Measurements from ENCODE around the gene GPBP1.

GPBP1 gene

GRCh38 chr5:57209316-57210040 lies 35.6 kb downstream of the GPBP1 start:
- DNase-seq (ENCODE audit: low read depth in 3 of 3, low spot score in 1 of 3), result no peak

- no peak for DNase-seq (ENCODE audit: low read depth in 3 of 3, low spot score in 1 of 3)
These were observed 36.8 kb downstream of the GPBP1 start for GRCh38 chr5:57210633-57211032.

GRCh38 chr5:57211039-57211438 lies 37.2 kb downstream of the GPBP1 start:
- no peak for DNase-seq (ENCODE audit: low read depth in 3 of 3, low spot score in 1 of 3)

GRCh38 chr5:57215629-57216195 lies 41.9 kb downstream of the GPBP1 start:
- DNase-seq (ENCODE audit: low read depth in 3 of 3, low spot score in 1 of 3), result no peak

GRCh38 chr5:57216714-57217113 lies 42.9 kb downstream of the GPBP1 start:
- DNase-seq (ENCODE audit: low read depth in 3 of 3, low spot score in 1 of 3), result no peak

- no peak for DNase-seq (ENCODE audit: low read depth in 3 of 3, low spot score in 1 of 3)
These were observed 45.5 kb downstream of the GPBP1 start for GRCh38 chr5:57219386-57219785.

GRCh38 chr5:57221049-57221568 lies 47.2 kb downstream of the GPBP1 start:
- no peak for DNase-seq (ENCODE audit: low read depth in 3 of 3, low spot score in 1 of 3)

- DNase-seq (ENCODE audit: low read depth in 3 of 3, low spot score in 1 of 3), result no peak
These were observed 51.7 kb downstream of the GPBP1 start for GRCh38 chr5:57225553-57225952.

- no peak for DNase-seq (ENCODE audit: low read depth in 3 of 3, low spot score in 1 of 3)
These were observed 55.5 kb downstream of the GPBP1 start for GRCh38 chr5:57229313-57229712.

GRCh38 chr5:57231607-57232006 lies 57.7 kb downstream of the GPBP1 start:
- DNase-seq (ENCODE audit: low read depth in 3 of 3, low spot score in 1 of 3), result no peak

GRCh38 chr5:57232293-57233033 lies 58.6 kb downstream of the GPBP1 start:
- no peak for DNase-seq (ENCODE audit: low read depth in 3 of 3, low spot score in 1 of 3)

- DNase-seq (ENCODE audit: low read depth in 3 of 3, low spot score in 1 of 3), result no peak
These were observed 69.7 kb downstream of the GPBP1 start for GRCh38 chr5:57243286-57244137.

- no peak for DNase-seq (ENCODE audit: low read depth in 3 of 3, low spot score in 1 of 3)
These were observed 70.5 kb downstream of the GPBP1 start for GRCh38 chr5:57244331-57244730.

- no peak for DNase-seq (ENCODE audit: low read depth in 3 of 3, low spot score in 1 of 3)
These were observed 72.6 kb downstream of the GPBP1 start for GRCh38 chr5:57246426-57246825.

- no peak for DNase-seq (ENCODE audit: low read depth in 3 of 3, low spot score in 1 of 3)
These were observed 73.9 kb downstream of the GPBP1 start for GRCh38 chr5:57247765-57248164.

GRCh38 chr5:57249265-57249874 lies 75.5 kb downstream of the GPBP1 start:
- no peak for DNase-seq (ENCODE audit: low read depth in 3 of 3, low spot score in 1 of 3)

GRCh38 chr5:57258052-57258451 lies 84.2 kb downstream of the GPBP1 start:
- no peak for DNase-seq (ENCODE audit: low read depth in 3 of 3, low spot score in 1 of 3)

- no peak for DNase-seq (ENCODE audit: low read depth in 3 of 3, low spot score in 1 of 3)
These were observed 85.1 kb downstream of the GPBP1 start for GRCh38 chr5:57258943-57259342.

- no peak for DNase-seq (ENCODE audit: low read depth in 3 of 3, low spot score in 1 of 3)
These were observed 85.8 kb downstream of the GPBP1 start for GRCh38 chr5:57259704-57260103.

- no peak for DNase-seq (ENCODE audit: low read depth in 3 of 3, low spot score in 1 of 3)
These were observed 88.7 kb downstream of the GPBP1 start for GRCh38 chr5:57262541-57262940.

- DNase-seq (ENCODE audit: low read depth in 3 of 3, low spot score in 1 of 3), result no peak
These were observed 93.9 kb downstream of the GPBP1 start for GRCh38 chr5:57267805-57268204.
